ENCODE measurements around the gene RPP25L. TPM values are rescaled to one million over a fixed set of nuclear protein-coding genes. Genes with fewer than 3 reads are reported as not detected.

RPP25L gene
- polyA plus RNA-seq, 1 donor from 2014 or later, result 31.4 TPM

- no peaks in the 10 kb centered on the region for H3F3A ChIP-seq (ENCODE audit: insufficient read depth, low read length, poor library complexity, severe bottlenecking)
- H3K9ac ChIP-seq (ENCODE audit: low read length), result no peak overlapping the region
- no peaks in the 10 kb centered on the region for H3K36me3 ChIP-seq (ENCODE audit: insufficient read depth, low read length)
- no peak overlapping the region for H2AFZ ChIP-seq (ENCODE audit: low read depth, low read length)
- H3K4me2 ChIP-seq (ENCODE audit: low read length), result no peak overlapping the region
- no peaks in the 10 kb centered on the region for H3K9me2 ChIP-seq (ENCODE audit: insufficient read depth, low read length)
- H3K27me3 ChIP-seq (ENCODE audit: insufficient read depth, low read depth, low read length), result no peaks in the 10 kb centered on the region
- no peaks in the 10 kb centered on the region for H4K20me1 ChIP-seq (ENCODE audit: insufficient read depth)
- no peak for TF ChIP-seq RAD21 (conservative IDR thresholded peaks at IDR 0.05)
- TF ChIP-seq REST (IDR thresholded peaks at IDR 0.05; ENCODE audit: borderline replicate concordance), result no peak
- TF ChIP-seq POLR2AphosphoS5 (IDR thresholded peaks at IDR 0.05), result no peak
- no peak for TF ChIP-seq MXI1 (conservative IDR thresholded peaks at IDR 0.05; ENCODE audit: poor library complexity, severe bottlenecking)
- no peak for TF ChIP-seq EP300 (conservative IDR thresholded peaks at IDR 0.05; ENCODE audit: poor library complexity, severe bottlenecking)
- no peak for TF ChIP-seq TAF1 (IDR thresholded peaks at IDR 0.05; ENCODE audit: low read depth)
- TF ChIP-seq SMC3 (conservative IDR thresholded peaks at IDR 0.05; ENCODE audit: poor library complexity), result no peak
- H3K79me2 ChIP-seq (replicated peaks; ENCODE audit: insufficient read depth, low read length), result no peaks in the 10 kb centered on the region
- H3K27ac ChIP-seq (ENCODE audit: low read length), result no peak overlapping the region
- no peaks in the 10 kb centered on the region for H3K9me3 ChIP-seq (ENCODE audit: low read length)
- no peak overlapping the region for H3K4me3 ChIP-seq (ENCODE audit: low read length)
Observed at GRCh38 chr9:34607331-34607730, 4.6 kb downstream of the RPP25L start.

- H3K9me2 ChIP-seq (ENCODE audit: insufficient read depth, low read length), result no peaks in the 10 kb centered on the region
- no peak overlapping the region for H3K27ac ChIP-seq (ENCODE audit: low read length)
- no peak overlapping the region for H3K4me3 ChIP-seq (ENCODE audit: low read length)
- no peaks in the 10 kb centered on the region for H3K79me2 ChIP-seq (replicated peaks; ENCODE audit: insufficient read depth, low read length)
- no peaks in the 10 kb centered on the region for H3K9me3 ChIP-seq (ENCODE audit: low read length)
- H3K36me3 ChIP-seq (ENCODE audit: insufficient read depth, low read length), result no peaks in the 10 kb centered on the region
- no peaks in the 10 kb centered on the region for H3K27me3 ChIP-seq (ENCODE audit: insufficient read depth, low read depth, low read length)
- no peaks in the 10 kb centered on the region for H3F3A ChIP-seq (ENCODE audit: insufficient read depth, low read length, poor library complexity, severe bottlenecking)
- TF ChIP-seq SMC3 (conservative IDR thresholded peaks at IDR 0.05; ENCODE audit: poor library complexity) (no peak), REST (IDR thresholded peaks at IDR 0.05; ENCODE audit: borderline replicate concordance) (no peak), CTCF (IDR thresholded peaks at IDR 0.05; ENCODE audit: poor library complexity, severe bottlenecking) (no peak), EP300 (conservative IDR thresholded peaks at IDR 0.05; ENCODE audit: poor library complexity, severe bottlenecking) (no peak), EZH2 (IDR thresholded peaks at IDR 0.05; ENCODE audit: borderline replicate concordance, insufficient read depth, low read length, poor library complexity, severe bottlenecking) (no peak), POLR2AphosphoS5 (IDR thresholded peaks at IDR 0.05) (no peak), MXI1 (conservative IDR thresholded peaks at IDR 0.05; ENCODE audit: poor library complexity, severe bottlenecking) (no peak), RAD21 (conservative IDR thresholded peaks at IDR 0.05) (no peak), TAF1 (IDR thresholded peaks at IDR 0.05; ENCODE audit: low read depth) (no peak)
- H4K20me1 ChIP-seq (ENCODE audit: insufficient read depth), result no peaks in the 10 kb centered on the region
- no peak overlapping the region for H3K4me2 ChIP-seq (ENCODE audit: low read length)
- H2AFZ ChIP-seq (ENCODE audit: low read depth, low read length), result no peak overlapping the region
- H3K9ac ChIP-seq (ENCODE audit: low read length), result no peak overlapping the region
Observed at GRCh38 chr9:34606905-34607304, 5.0 kb downstream of the RPP25L start.
